PC-9 (cell line): ENCODE results near the gene DNAH6. TPM values are rescaled to one million over a fixed set of nuclear protein-coding genes. Genes with fewer than 3 reads are reported as not detected.

Experiments used
- BruUV-seq: library from RNA; stranded (reverse); fragments of 400-500 nt; replicated peaks from 2 replicates; lab custom pipeline; 2021; lab: Mats Ljungman, UMichigan
- CTCF ChIA-PET: fragments of 300-600 bp; sonication (Branson Sonifier 250); formaldehyde crosslinking; loops from one replicate; lab custom pipeline; 2022; ENCODE audit warnings: antibody characterized with exemption; lab: Charles Lee
- POLR2A ChIA-PET: fragments of 300-600 bp; sonication (Branson Sonifier 250); formaldehyde crosslinking; loops from one replicate; lab custom pipeline; 2022; ENCODE audit warnings: antibody characterized with exemption; ENCODE audit not compliant: unreplicated experiment; lab: Charles Lee
- DNase-seq, 2 experiments: peaks; one replicate each; pipeline versions ENCODE4 v3.0.0 to v3.0.0-alpha.2; 2015 to 2022; ENCODE audit warnings: mixed read lengths in 1 of 2
- H2AFZ ChIP-seq: fragments of 200-600 bp; sonication (generic); 2 replicates; pipeline ENCODE4 v1.8.1; 2017; ENCODE audit warnings: antibody characterized with exemption
- H3F3A ChIP-seq: fragments of 200-600 bp; sonication (generic); 2 replicates; pipeline ENCODE4 v1.8.1; 2017; ENCODE audit warnings: antibody characterized with exemption, mild to moderate bottlenecking, low read depth; ENCODE audit not compliant: insufficient read depth
- H3K27ac ChIP-seq: fragments of 200-600 bp; sonication (generic); 2 replicates; pipeline ENCODE4 v1.6.1; 2016; ENCODE audit warnings: mixed run types
- H3K27me3 ChIP-seq: fragments of 200-600 bp; sonication (generic); 2 replicates; pipeline ENCODE4 v1.6.1; 2016; ENCODE audit warnings: low read depth, mixed run types; ENCODE audit not compliant: insufficient read depth
- H3K36me3 ChIP-seq: fragments of 200-600 bp; sonication (generic); 2 replicates; pipeline ENCODE4 v1.6.1; 2016; ENCODE audit warnings: low read depth, mixed run types
- H3K4me1 ChIP-seq: fragments of 200-600 bp; sonication (generic); replicated peaks from 2 replicates; pipeline ENCODE4 v1.6.1; 2016; ENCODE audit warnings: mixed run types; ENCODE audit not compliant: insufficient read depth
- H3K4me2 ChIP-seq: fragments of 200-600 bp; sonication (generic); 2 replicates; pipeline ENCODE4 v1.6.1; 2017; ENCODE audit warnings: mixed run types
- H3K4me3 ChIP-seq: fragments of 200-600 bp; sonication (generic); 2 replicates; pipeline ENCODE4 v1.6.1; 2016; ENCODE audit warnings: mixed run types
- H3K79me2 ChIP-seq: fragments of 200-600 bp; sonication (generic); 2 replicates; pipeline ENCODE4 v1.6.1; 2017; ENCODE audit warnings: low read depth, mixed run types
- H3K9me2 ChIP-seq: fragments of 200-600 bp; sonication (generic); 2 replicates; pipeline ENCODE4 v1.8.1; 2017; ENCODE audit warnings: mild to moderate bottlenecking; ENCODE audit not compliant: insufficient read depth
- H3K9me3 ChIP-seq: fragments of 200-600 bp; sonication (generic); 2 replicates; pipeline ENCODE4 v1.8.1; 2016; ENCODE audit warnings: low read depth; ENCODE audit not compliant: insufficient read depth
- H4K20me1 ChIP-seq: fragments of 200-600 bp; sonication (generic); 2 replicates; pipeline ENCODE4 v1.8.1; 2017; ENCODE audit not compliant: insufficient read depth
- EZH2 ChIP-seq: fragments of 200-600 bp; sonication (generic); IDR thresholded peaks from 2 replicates; pipeline ENCODE4 v1.8.0; 2017; ENCODE audit warnings: antibody characterized with exemption, low read depth
- intact Hi-C: fragments of 100-400 bp; cut with micrococcal nuclease; formaldehyde crosslinking; loops from one replicate; pipeline ENCODE4 v1.10.0; 2022; ENCODE audit not compliant: unreplicated experiment
- total RNA-seq: library from RNA; stranded (reverse); gene quantifications from 2 replicates; pipeline ENCODE4 v1.2.3, GENCODE V29; 2021
- TF ChIP-seq, protein P1 (sequence below): fragments of 200-600 bp; sonication (generic); conservative IDR thresholded peaks from 2 replicates; pipeline ENCODE4 v1.6.1; 2017; ENCODE audit warnings: mixed run types, antibody characterized with exemption, mild to moderate bottlenecking, moderate library complexity

The DNAH6 gene
- total RNA-seq, 1 experiment from 2014 or later = not detected

DNA sequence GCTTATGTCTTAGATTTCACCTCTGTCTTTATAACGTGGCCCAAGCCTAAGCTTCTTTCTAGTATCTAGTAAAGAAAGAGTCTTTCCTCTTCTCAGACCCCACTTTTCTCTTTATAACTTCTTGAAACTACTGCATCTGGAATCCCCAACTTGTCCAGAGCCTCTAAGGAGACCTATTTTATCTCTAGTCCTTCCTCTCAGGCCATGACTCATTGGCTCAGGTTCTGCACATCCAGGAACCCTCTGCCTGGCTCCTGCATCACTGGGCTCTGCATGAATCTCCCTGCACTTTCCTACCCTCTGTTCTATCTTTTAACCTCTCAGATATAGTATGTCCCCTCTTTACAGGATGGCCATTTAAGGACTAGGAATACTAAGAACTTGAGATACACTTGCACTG, 124.7 kb downstream of the DNAH6 start:
- H3K27ac ChIP-seq = no peak overlapping the region
- H3K4me3 ChIP-seq = no peak overlapping the region
- no peaks in the 10 kb centered on the region for H3K9me2 ChIP-seq
- H2AFZ ChIP-seq = no peak overlapping the region
- no peaks in the 10 kb centered on the region for H3K79me2 ChIP-seq
- intact Hi-C loops = no loop called here
- TF ChIP-seq EZH2 = no peak
- TF ChIP-seq, protein P1, sequence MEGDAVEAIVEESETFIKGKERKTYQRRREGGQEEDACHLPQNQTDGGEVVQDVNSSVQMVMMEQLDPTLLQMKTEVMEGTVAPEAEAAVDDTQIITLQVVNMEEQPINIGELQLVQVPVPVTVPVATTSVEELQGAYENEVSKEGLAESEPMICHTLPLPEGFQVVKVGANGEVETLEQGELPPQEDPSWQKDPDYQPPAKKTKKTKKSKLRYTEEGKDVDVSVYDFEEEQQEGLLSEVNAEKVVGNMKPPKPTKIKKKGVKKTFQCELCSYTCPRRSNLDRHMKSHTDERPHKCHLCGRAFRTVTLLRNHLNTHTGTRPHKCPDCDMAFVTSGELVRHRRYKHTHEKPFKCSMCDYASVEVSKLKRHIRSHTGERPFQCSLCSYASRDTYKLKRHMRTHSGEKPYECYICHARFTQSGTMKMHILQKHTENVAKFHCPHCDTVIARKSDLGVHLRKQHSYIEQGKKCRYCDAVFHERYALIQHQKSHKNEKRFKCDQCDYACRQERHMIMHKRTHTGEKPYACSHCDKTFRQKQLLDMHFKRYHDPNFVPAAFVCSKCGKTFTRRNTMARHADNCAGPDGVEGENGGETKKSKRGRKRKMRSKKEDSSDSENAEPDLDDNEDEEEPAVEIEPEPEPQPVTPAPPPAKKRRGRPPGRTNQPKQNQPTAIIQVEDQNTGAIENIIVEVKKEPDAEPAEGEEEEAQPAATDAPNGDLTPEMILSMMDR = no peak
- H3K27me3 ChIP-seq = peaks cover 4% of the 10 kb centered on the region; the same call in 1 of the 2 replicates
- ChIA-PET CTCF (no interaction called here), POLR2A (no interaction called here)
- no peaks in the 10 kb centered on the region; the same call in 1 of the 2 replicates for H4K20me1 ChIP-seq
- no TSS peak for BruUV-seq
- DNase-seq = no peak
- H3K4me1 ChIP-seq = no peaks in the 10 kb centered on the region
- H3K9me3 ChIP-seq = no peaks in the 10 kb centered on the region
- no peak overlapping the region for H3K4me2 ChIP-seq
- no peaks in the 10 kb centered on the region for H3F3A ChIP-seq
- H3K36me3 ChIP-seq = no peaks in the 10 kb centered on the region

DNA sequence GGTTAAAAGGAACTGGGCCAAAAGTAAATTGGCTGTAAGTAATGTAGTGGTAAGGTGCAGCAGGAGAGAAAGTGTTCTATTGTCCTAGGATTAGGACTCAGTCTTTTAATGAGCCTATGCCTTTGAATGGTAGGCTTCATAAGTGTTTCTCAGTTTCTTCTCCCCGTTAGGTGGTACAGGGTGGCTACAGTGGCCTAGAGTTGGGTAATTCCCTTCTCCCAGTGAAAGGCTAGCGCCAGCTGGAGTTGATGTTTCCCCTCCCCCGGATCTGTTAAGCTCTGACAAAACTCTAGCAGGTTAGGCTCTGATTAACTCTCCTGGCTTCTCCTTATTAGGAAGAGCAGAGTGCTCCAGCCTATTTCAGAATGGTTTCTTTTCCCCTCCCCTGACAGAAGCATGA, 127.7 kb downstream of the DNAH6 start:
- no peaks in the 10 kb centered on the region for H3K36me3 ChIP-seq
- no TSS peak for BruUV-seq
- no peaks in the 10 kb centered on the region for H3K4me1 ChIP-seq
- H3K4me3 ChIP-seq = no peak overlapping the region
- H3F3A ChIP-seq = no peaks in the 10 kb centered on the region
- CTCF ChIA-PET = no interaction called here
- H3K79me2 ChIP-seq = no peaks in the 10 kb centered on the region
- H3K9me3 ChIP-seq = no peaks in the 10 kb centered on the region
- no peaks in the 10 kb centered on the region; the same call in 1 of the 2 replicates for H4K20me1 ChIP-seq
- no peaks in the 10 kb centered on the region for H3K9me2 ChIP-seq
- peaks cover 9% of the 10 kb centered on the region; the same call in 1 of the 2 replicates for H3K27me3 ChIP-seq
- H2AFZ ChIP-seq = no peak overlapping the region
- no peak for TF ChIP-seq EZH2
- TF ChIP-seq, protein P1 = no peak
- H3K27ac ChIP-seq = no peak overlapping the region
- intact Hi-C loops = no loop called here
- POLR2A ChIA-PET = no interaction called here
- DNase-seq = no peak
- no peak overlapping the region for H3K4me2 ChIP-seq

DNA sequence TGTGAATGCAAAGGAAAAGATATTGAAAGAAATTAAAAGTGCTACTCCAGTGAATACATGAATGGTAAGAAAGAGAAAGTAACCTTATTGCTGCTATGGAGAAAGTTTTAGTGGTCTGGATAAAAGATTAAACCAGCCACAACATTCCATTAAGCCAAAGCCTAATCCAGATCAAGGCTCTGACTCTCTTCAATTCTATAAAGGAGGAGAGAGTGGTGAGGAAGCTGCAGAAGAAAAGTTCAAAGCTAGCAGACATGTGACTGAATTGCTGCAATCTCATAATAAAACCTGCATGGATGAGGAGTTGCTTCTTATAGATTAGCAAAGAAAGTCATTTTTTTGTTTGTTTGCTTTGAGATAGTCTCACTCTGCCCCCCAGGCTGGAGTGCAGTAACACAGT, 130.2 kb downstream of the DNAH6 start:
- Histone ChIP-seq H2AFZ (no peak overlapping the region), H3K4me2 (no peak overlapping the region), H3K27ac (no peak overlapping the region), H3K9me2 (no peaks in the 10 kb centered on the region), H4K20me1 (no peaks in the 10 kb centered on the region; the same call in 1 of the 2 replicates), H3K27me3 (peaks cover 14% of the 10 kb centered on the region; the same call in 1 of the 2 replicates), H3K4me3 (no peak overlapping the region), H3K79me2 (no peaks in the 10 kb centered on the region), H3K36me3 (no peaks in the 10 kb centered on the region), H3F3A (no peaks in the 10 kb centered on the region), H3K4me1 (no peaks in the 10 kb centered on the region), H3K9me3 (no peaks in the 10 kb centered on the region)
- TF ChIP-seq, protein P1 = no peak
- no peak for TF ChIP-seq EZH2
- ChIA-PET POLR2A (no interaction called here), CTCF (no interaction called here)
- no TSS peak for BruUV-seq
- intact Hi-C loops = no loop called here
- no peak for DNase-seq
